Measurements from ENCODE around the gene HMHB1.

Gene HMHB1

DNA sequence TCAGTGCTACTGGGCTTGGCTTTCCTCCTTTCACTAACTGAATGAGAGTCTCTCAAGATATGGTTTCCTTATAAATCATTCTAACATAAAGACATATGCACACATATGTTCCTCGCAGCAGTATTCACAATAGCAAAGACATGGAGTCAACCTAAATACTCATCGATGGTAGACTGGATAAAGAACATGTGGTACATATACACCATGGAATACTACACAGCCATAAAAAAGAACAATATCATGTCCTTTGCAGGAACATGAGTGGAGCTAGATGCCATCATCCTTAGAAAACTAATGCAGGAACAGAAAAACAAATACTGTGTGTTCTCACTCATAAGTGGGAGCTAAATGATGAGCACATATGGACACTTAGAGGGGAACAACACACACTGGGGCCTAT lies 32.5 kb upstream of the HMHB1 start:
- Histone ChIP-seq H3K27ac (replicated peaks) (no peak overlapping the region), H3K27me3 (ENCODE audit: insufficient read depth, poor library complexity, severe bottlenecking) (no peaks in the 10 kb centered on the region), H3K4me3 (replicated peaks; ENCODE audit: insufficient read depth, low read length) (no peak overlapping the region)
- TF ChIP-seq GABPA (IDR thresholded peaks at IDR 0.05; ENCODE audit: low read depth) (no peak), POLR2AphosphoS5 (IDR thresholded peaks at IDR 0.05; ENCODE audit: low read depth) (no peak), SPI1 (IDR thresholded peaks at IDR 0.05; ENCODE audit: borderline replicate concordance, low read depth) (no peak)
- TF ChIP-seq, protein P1, sequence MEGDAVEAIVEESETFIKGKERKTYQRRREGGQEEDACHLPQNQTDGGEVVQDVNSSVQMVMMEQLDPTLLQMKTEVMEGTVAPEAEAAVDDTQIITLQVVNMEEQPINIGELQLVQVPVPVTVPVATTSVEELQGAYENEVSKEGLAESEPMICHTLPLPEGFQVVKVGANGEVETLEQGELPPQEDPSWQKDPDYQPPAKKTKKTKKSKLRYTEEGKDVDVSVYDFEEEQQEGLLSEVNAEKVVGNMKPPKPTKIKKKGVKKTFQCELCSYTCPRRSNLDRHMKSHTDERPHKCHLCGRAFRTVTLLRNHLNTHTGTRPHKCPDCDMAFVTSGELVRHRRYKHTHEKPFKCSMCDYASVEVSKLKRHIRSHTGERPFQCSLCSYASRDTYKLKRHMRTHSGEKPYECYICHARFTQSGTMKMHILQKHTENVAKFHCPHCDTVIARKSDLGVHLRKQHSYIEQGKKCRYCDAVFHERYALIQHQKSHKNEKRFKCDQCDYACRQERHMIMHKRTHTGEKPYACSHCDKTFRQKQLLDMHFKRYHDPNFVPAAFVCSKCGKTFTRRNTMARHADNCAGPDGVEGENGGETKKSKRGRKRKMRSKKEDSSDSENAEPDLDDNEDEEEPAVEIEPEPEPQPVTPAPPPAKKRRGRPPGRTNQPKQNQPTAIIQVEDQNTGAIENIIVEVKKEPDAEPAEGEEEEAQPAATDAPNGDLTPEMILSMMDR (IDR thresholded peaks at IDR 0.05; ENCODE audit: insufficient read depth, low read length) = no peak
- no peak for DNase-seq (ENCODE audit: low read depth in 1 of 2, low spot score in 1 of 2)

DNA sequence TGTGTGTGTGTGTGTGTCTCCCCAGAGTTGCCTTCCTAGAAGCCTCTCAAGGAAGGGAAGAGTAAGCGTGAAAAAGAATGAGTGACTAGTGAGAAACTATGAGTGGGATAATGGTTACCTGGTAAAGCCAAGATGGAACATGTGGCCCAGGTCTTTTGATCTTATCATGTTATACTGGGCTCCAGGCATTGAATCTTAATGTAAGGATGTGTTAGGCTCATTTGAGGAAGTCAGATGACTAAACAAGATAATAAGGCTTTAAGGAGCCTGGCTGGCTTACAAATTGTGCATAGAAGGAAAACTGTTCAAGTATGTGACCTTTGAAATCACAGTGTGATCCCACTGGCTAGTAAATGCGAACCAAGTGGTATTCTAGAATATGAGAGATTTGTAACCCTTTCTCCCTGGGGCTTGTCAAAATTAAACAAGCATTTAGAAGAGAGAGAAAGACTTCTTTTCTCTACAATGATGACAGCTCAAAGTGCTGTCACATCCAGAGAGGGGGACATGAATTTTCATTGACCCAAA lies 29.9 kb upstream of the HMHB1 start:
- Histone ChIP-seq H3K27me3 (ENCODE audit: insufficient read depth, poor library complexity, severe bottlenecking) (no peaks in the 10 kb centered on the region), H3K4me3 (replicated peaks; ENCODE audit: insufficient read depth, low read length) (no peak overlapping the region), H3K27ac (replicated peaks) (no peak overlapping the region)
- TF ChIP-seq SPI1 (IDR thresholded peaks at IDR 0.05; ENCODE audit: borderline replicate concordance, low read depth) = peak; percentile 69
- TF ChIP-seq, protein P1 (IDR thresholded peaks at IDR 0.05; ENCODE audit: insufficient read depth, low read length) = no peak
- no peak for DNase-seq (ENCODE audit: low read depth in 1 of 2, low spot score in 1 of 2)

DNA sequence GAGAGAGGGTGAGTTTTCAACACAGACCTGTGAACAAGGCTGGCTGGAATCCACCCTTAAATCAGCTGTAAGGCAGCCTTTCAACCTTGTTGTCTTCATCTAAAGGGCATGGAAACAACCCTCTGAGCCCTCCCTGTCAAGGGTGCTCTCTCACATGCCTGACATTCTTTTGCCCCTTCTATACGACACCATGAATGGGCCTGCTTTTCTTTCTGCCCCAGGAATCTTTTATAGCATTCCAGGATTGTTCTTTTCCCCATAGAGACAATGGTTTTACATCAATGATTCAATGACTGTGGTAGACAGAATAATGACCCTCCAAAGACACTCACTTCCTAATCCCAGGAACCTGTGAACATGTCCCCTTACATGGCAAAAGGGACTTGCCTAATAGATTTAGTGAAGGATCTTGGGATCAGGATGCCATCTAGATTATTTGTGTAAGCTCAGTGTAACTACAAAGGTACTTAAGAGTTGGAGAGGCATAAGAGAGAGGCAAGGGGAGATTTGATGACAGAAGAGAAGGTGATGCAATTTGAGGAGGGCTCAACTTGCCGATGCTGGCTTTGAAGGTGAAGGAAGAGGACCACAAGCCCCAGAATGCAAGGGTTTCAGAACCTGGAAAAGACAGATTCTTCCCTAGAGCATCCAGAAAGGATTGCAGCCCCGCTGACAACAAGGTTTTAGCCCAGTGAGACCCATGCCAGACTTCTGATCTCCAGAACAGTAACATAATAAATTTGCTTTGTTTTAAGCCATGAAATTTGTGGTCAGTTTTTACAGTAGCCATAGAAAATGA lies 29.2 kb upstream of the HMHB1 start:
- H3K27me3 ChIP-seq (ENCODE audit: insufficient read depth, poor library complexity, severe bottlenecking) = no peaks in the 10 kb centered on the region
- no peak overlapping the region for H3K4me3 ChIP-seq (replicated peaks; ENCODE audit: insufficient read depth, low read length)
- TF ChIP-seq GABPA (IDR thresholded peaks at IDR 0.05; ENCODE audit: low read depth) (no peak), SPI1 (IDR thresholded peaks at IDR 0.05; ENCODE audit: borderline replicate concordance, low read depth) (no peak), POLR2AphosphoS5 (IDR thresholded peaks at IDR 0.05; ENCODE audit: low read depth) (no peak)
- TF ChIP-seq, protein P1 (IDR thresholded peaks at IDR 0.05; ENCODE audit: insufficient read depth, low read length) = no peak
- no peak for DNase-seq (ENCODE audit: low read depth in 1 of 2, low spot score in 1 of 2)
- no peak overlapping the region for H3K27ac ChIP-seq (replicated peaks)

DNA sequence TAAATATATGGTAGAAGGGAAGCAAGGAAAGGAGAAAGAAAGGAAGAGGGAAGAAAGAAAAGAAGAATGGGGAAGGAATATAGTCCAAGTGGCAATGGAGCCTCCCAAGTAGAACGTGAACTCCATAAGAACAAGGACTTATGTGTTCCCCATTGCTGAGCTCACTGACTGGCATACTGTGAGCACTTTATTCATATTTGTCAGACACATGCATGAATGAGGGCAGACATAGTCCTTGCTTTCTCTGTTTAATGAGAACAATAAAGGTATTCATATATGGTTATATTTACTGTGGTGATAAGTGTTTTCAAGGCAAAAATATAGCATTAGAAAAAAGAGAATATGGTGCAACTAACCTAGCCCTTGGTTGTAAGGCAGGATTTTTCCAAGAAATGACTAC lies 23.6 kb upstream of the HMHB1 start:
- Histone ChIP-seq H3K4me3 (replicated peaks; ENCODE audit: insufficient read depth, low read length) (no peak overlapping the region), H3K27ac (replicated peaks) (no peak overlapping the region), H3K27me3 (ENCODE audit: insufficient read depth, poor library complexity, severe bottlenecking) (no peaks in the 10 kb centered on the region)
- DNase-seq (ENCODE audit: low read depth in 1 of 2, low spot score in 1 of 2) = no peak
- no peak for TF ChIP-seq GABPA (IDR thresholded peaks at IDR 0.05; ENCODE audit: low read depth)
- TF ChIP-seq, protein P2, sequence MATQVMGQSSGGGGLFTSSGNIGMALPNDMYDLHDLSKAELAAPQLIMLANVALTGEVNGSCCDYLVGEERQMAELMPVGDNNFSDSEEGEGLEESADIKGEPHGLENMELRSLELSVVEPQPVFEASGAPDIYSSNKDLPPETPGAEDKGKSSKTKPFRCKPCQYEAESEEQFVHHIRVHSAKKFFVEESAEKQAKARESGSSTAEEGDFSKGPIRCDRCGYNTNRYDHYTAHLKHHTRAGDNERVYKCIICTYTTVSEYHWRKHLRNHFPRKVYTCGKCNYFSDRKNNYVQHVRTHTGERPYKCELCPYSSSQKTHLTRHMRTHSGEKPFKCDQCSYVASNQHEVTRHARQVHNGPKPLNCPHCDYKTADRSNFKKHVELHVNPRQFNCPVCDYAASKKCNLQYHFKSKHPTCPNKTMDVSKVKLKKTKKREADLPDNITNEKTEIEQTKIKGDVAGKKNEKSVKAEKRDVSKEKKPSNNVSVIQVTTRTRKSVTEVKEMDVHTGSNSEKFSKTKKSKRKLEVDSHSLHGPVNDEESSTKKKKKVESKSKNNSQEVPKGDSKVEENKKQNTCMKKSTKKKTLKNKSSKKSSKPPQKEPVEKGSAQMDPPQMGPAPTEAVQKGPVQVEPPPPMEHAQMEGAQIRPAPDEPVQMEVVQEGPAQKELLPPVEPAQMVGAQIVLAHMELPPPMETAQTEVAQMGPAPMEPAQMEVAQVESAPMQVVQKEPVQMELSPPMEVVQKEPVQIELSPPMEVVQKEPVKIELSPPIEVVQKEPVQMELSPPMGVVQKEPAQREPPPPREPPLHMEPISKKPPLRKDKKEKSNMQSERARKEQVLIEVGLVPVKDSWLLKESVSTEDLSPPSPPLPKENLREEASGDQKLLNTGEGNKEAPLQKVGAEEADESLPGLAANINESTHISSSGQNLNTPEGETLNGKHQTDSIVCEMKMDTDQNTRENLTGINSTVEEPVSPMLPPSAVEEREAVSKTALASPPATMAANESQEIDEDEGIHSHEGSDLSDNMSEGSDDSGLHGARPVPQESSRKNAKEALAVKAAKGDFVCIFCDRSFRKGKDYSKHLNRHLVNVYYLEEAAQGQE (IDR thresholded peaks at IDR 0.05; ENCODE audit: insufficient replicate concordance, low read depth) = no peak
- TF ChIP-seq POLR2AphosphoS5 (IDR thresholded peaks at IDR 0.05; ENCODE audit: low read depth) = no peak
- TF ChIP-seq SPI1 (IDR thresholded peaks at IDR 0.05; ENCODE audit: borderline replicate concordance, low read depth) = no peak
- TF ChIP-seq, protein P1 (IDR thresholded peaks at IDR 0.05; ENCODE audit: insufficient read depth, low read length) = no peak

Measured in HL-60 (cell line).